HCT116 (cell line): ENCODE results near the gene SULT1E1. TPM values are rescaled to one million over a fixed set of nuclear protein-coding genes. Genes with fewer than 3 reads are reported as not detected.

ENCODE experiments used
- ATAC-seq: fragments of 200-7000 bp; cut with Tn5 transposase; 2 replicates; pipeline ENCODE4 v1.9.1; 2020; ENCODE audit warnings: mild to moderate bottlenecking, moderate library complexity
- BruUV-seq: library from RNA; stranded (reverse); fragments of 400-500 nt; replicated peaks from 2 replicates; lab custom pipeline; 2021; lab: Mats Ljungman, UMichigan
- CTCF ChIA-PET: fragments of 300-600 bp; sonication (Branson Sonifier 250); formaldehyde crosslinking; loops from one replicate; lab custom pipeline; 2021; ENCODE audit warnings: antibody characterized with exemption; lab: Charles Lee
- POLR2A ChIA-PET: fragments of 300-600, 350-600 bp; sonication (Branson Sonifier 250); formaldehyde crosslinking; loops from one replicate; lab custom pipeline; 2021; ENCODE audit warnings: antibody characterized with exemption; lab: Charles Lee
- RAD21 ChIA-PET, 2 experiments: fragments of 300-600 bp; sonication (Branson Sonifier 250); formaldehyde crosslinking; loops; one replicate each; lab custom pipeline; 2023; ENCODE audit warnings: low total read pairs in 2 of 2; ENCODE audit not compliant: uncharacterized antibody in 2 of 2, unreplicated experiment in 2 of 2, low non-redundant PET in 1 of 2; lab: Charles Lee
- DNase-seq: peaks from one replicate; pipeline ENCODE4 v3.0.0-alpha.2; 2010; ENCODE audit warnings: low read depth, low spot score
- H2AFZ ChIP-seq: fragments of 200-600 bp; shearing (Covaris generic), sonication (generic); 2 replicates; pipeline ENCODE4 v1.6.1; 2017; ENCODE audit warnings: low read depth, mixed run types, mixed read lengths, antibody characterized with exemption, low read length; ENCODE audit not compliant: poor library complexity, severe bottlenecking
- H3K27ac ChIP-seq: 2 replicates; pipeline ENCODE4 v1.5.1; 2012; ENCODE audit warnings: low read depth, low read length
- H3K27me3 ChIP-seq: fragments of 200-600 bp; sonication (generic); 2 replicates; pipeline ENCODE4 v1.6.1; 2016; ENCODE audit warnings: mixed run types, low read length, mixed read lengths; ENCODE audit not compliant: insufficient read depth
- H3K36me3 ChIP-seq, 2 experiments: fragments of 200-500 bp in 1 of 2; fragments of 200-600 bp in 1 of 2; sonication (Bioruptor generic) in 1 of 2; sonication (generic) in 1 of 2; 2 replicates each; pipeline versions ENCODE4 v1.5.1 to v1.6.1; 2014 to 2016; ENCODE audit warnings: low read length in 2 of 2, inconsistent platforms in 1 of 2, mixed read lengths in 1 of 2, mixed run types in 1 of 2; ENCODE audit not compliant: insufficient read depth in 2 of 2, control insufficient read depth in 1 of 2
- H3K4me1 ChIP-seq, 2 experiments: fragments of 200-600 bp in 1 of 2; sonication (generic) in 1 of 2; 2 replicates each; pipeline versions ENCODE4 v1.5.1 to v1.6.1; 2012 to 2017; ENCODE audit warnings: low read length in 2 of 2, inconsistent platforms in 1 of 2, mild to moderate bottlenecking in 1 of 2, mixed read lengths in 1 of 2, mixed run types in 1 of 2, moderate library complexity in 1 of 2; ENCODE audit not compliant: insufficient read depth in 2 of 2, control insufficient read depth in 1 of 2
- H3K4me2 ChIP-seq: fragments of 200-600 bp; sonication (generic); 2 replicates; pipeline ENCODE4 v1.6.1; 2017; ENCODE audit warnings: mixed run types, low read length, mixed read lengths
- H3K4me3 ChIP-seq, 2 experiments: fragments of 200-600 bp in 1 of 2; sonication (generic) in 1 of 2; replicated peaks in 1 of 2; 2 replicates each; pipeline ENCODE4 v1.5.1; 2011 to 2016; ENCODE audit warnings: low read length in 2 of 2, control low read depth in 1 of 2, low read depth in 1 of 2, mild to moderate bottlenecking in 1 of 2, mixed read lengths in 1 of 2, mixed run types in 1 of 2
- H3K79me2 ChIP-seq: fragments of 200-600 bp; sonication (generic); 2 replicates; pipeline ENCODE4 v1.6.1; 2017; ENCODE audit warnings: mild to moderate bottlenecking, mixed run types, low read length, moderate library complexity, mixed read lengths; ENCODE audit not compliant: insufficient read depth
- H3K9ac ChIP-seq: fragments of 200-600 bp; sonication (generic); 2 replicates; pipeline ENCODE4 v1.6.1; 2016; ENCODE audit warnings: low read length, mixed read lengths
- H3K9me2 ChIP-seq: fragments of 200-600 bp; sonication (generic), shearing (Covaris generic); 2 replicates; pipeline ENCODE4 v1.6.1; 2017; ENCODE audit warnings: mixed run types, mild to moderate bottlenecking, moderate library complexity; ENCODE audit not compliant: insufficient read depth
- H3K9me3 ChIP-seq, 2 experiments: fragments of 200-500 bp in 1 of 2; fragments of 200-600 bp in 1 of 2; sonication (Bioruptor generic) in 1 of 2; sonication (generic) in 1 of 2; 2 replicates each; pipeline ENCODE4 v1.6.1; 2014 to 2017; ENCODE audit warnings: low read length in 2 of 2, mixed read lengths in 2 of 2, inconsistent platforms in 1 of 2, low read depth in 1 of 2, mild to moderate bottlenecking in 1 of 2, mixed run types in 1 of 2, moderate library complexity in 1 of 2; ENCODE audit not compliant: control insufficient read depth in 1 of 2, insufficient read depth in 1 of 2
- H4K20me1 ChIP-seq: fragments of 200-600 bp; sonication (generic), shearing (Covaris generic); 2 replicates; pipeline ENCODE4 v1.6.1; 2017; ENCODE audit warnings: mixed run types, mild to moderate bottlenecking, moderate library complexity; ENCODE audit not compliant: insufficient read depth
- ATF3 ChIP-seq: IDR thresholded peaks from 2 replicates; pipeline ENCODE4 v1.6.1; 2012
- CBX3 ChIP-seq: IDR thresholded peaks from 2 replicates; pipeline ENCODE4 v1.6.1; 2012; ENCODE audit warnings: low read depth
- CEBPB ChIP-seq: IDR thresholded peaks from 2 replicates; pipeline ENCODE4 v1.6.1; 2012; ENCODE audit warnings: low read depth
- CTCF ChIP-seq, 3 experiments: fragments of 200-600 bp in 1 of 3; sonication (generic) in 1 of 3; IDR thresholded peaks in 2 of 3; conservative IDR thresholded peaks in 1 of 3; 2 replicates each; pipeline ENCODE4 v1.5.1; 2012 to 2017; ENCODE audit warnings: low read depth in 2 of 3, low read length in 2 of 3, antibody characterized with exemption in 1 of 3, borderline replicate concordance in 1 of 3, control low read depth in 1 of 3, mild to moderate bottlenecking in 1 of 3, mixed read lengths in 1 of 3, mixed run types in 1 of 3, moderate library complexity in 1 of 3; ENCODE audit not compliant: insufficient read depth in 1 of 3
- EGR1 ChIP-seq: IDR thresholded peaks from 2 replicates; pipeline ENCODE4 v1.6.1; 2012; ENCODE audit warnings: low read depth
- ELF1 ChIP-seq: IDR thresholded peaks from 2 replicates; pipeline ENCODE4 v1.6.1; 2012; ENCODE audit warnings: low read depth, borderline replicate concordance
- EZH2 ChIP-seq: fragments of 200-600 bp; sonication (generic); IDR thresholded peaks from 2 replicates; pipeline ENCODE4 v1.6.1; 2017; ENCODE audit warnings: antibody characterized with exemption, mixed run types
- EZH2phosphoT487 ChIP-seq: fragments of 200-600 bp; IDR thresholded peaks from 2 replicates; pipeline ENCODE4 v1.6.1; 2018; ENCODE audit warnings: antibody characterized with exemption, borderline replicate concordance
- MAX ChIP-seq: IDR thresholded peaks from 2 replicates; pipeline ENCODE4 v1.6.1; 2012
- POLR2A ChIP-seq: IDR thresholded peaks from 2 replicates; pipeline ENCODE4 v1.7.0; 2011; ENCODE audit warnings: borderline replicate concordance; ENCODE audit not compliant: insufficient read depth, insufficient read length; ENCODE audit errors: extremely low read depth
- POLR2AphosphoS5 ChIP-seq: IDR thresholded peaks from 2 replicates; pipeline ENCODE4 v1.6.1; 2011; ENCODE audit warnings: mild to moderate bottlenecking, low read depth, low read length, moderate library complexity
- SIN3A ChIP-seq: IDR thresholded peaks from 2 replicates; pipeline ENCODE4 v1.6.1; 2012; ENCODE audit warnings: low read depth
- SRF ChIP-seq: IDR thresholded peaks from 2 replicates; pipeline ENCODE4 v1.6.1; 2012; ENCODE audit warnings: low read depth
- TCF7L2 ChIP-seq: IDR thresholded peaks from 2 replicates; pipeline ENCODE4 v1.7.0; 2011; ENCODE audit warnings: borderline replicate concordance, inconsistent platforms; ENCODE audit not compliant: insufficient read depth, insufficient read length; ENCODE audit errors: extremely low read depth
- YY1 ChIP-seq: IDR thresholded peaks from 2 replicates; pipeline ENCODE4 v1.6.1; 2011; ENCODE audit warnings: low read length, low read depth, moderate library complexity, mild to moderate bottlenecking; ENCODE audit not compliant: insufficient replicate concordance; ENCODE audit errors: extremely low read depth
- ZBTB33 ChIP-seq: IDR thresholded peaks from 2 replicates; pipeline ENCODE4 v1.6.1; 2011; ENCODE audit warnings: mild to moderate bottlenecking, low read length, moderate library complexity; ENCODE audit not compliant: insufficient replicate concordance; ENCODE audit errors: extremely low read depth
- ZNF274 ChIP-seq: fragments of 200-500 bp; sonication (Bioruptor generic); IDR thresholded peaks from 2 replicates; pipeline ENCODE4 v1.6.1; 2014; ENCODE audit warnings: mild to moderate bottlenecking, low read depth, low read length, inconsistent platforms
- intact Hi-C: fragments of 100-400 bp; cut with micrococcal nuclease; formaldehyde crosslinking; loops from 2 replicates; pipeline ENCODE4 v1.10.0; 2022
- total RNA-seq: library from RNA; stranded (reverse); gene quantifications from one replicate; pipeline ENCODE4 v1.2.1, GENCODE V29; 2021; ENCODE audit not compliant: unreplicated experiment

SULT1E1 gene
- total RNA-seq, 1 experiment from 2014 or later = not detected

GRCh38 chr4:69877453-69877852, 17.5 kb upstream of the SULT1E1 start:
- no peak overlapping the region for H3K9ac ChIP-seq
- no peak overlapping the region for H3K27ac ChIP-seq
- POLR2A ChIA-PET = no interaction called here
- no peak for TF ChIP-seq CEBPB
- TF ChIP-seq EZH2phosphoT487 = no peak
- no peaks in the 10 kb centered on the region for H3K36me3 ChIP-seq
- no peaks in the 10 kb centered on the region for H4K20me1 ChIP-seq
- ATAC-seq (no peak), DNase-seq (no peak)
- H3K4me1 ChIP-seq = no peaks in the 10 kb centered on the region
- no peak overlapping the region for H2AFZ ChIP-seq
- CTCF ChIA-PET = no interaction called here
- H3K79me2 ChIP-seq = no peaks in the 10 kb centered on the region
- RAD21 ChIA-PET = no interaction called here
- no peaks in the 10 kb centered on the region for H3K9me3 ChIP-seq
- intact Hi-C loops = no loop called here
- no peaks in the 10 kb centered on the region for H3K27me3 ChIP-seq
- no TSS peak for BruUV-seq
- H3K4me2 ChIP-seq = no peak overlapping the region
- no peaks in the 10 kb centered on the region for H3K9me2 ChIP-seq
- no peak overlapping the region for H3K4me3 ChIP-seq

GRCh38 chr4:69876071-69876470, 16.1 kb upstream of the SULT1E1 start:
- H3K9ac ChIP-seq = no peak overlapping the region
- H3K36me3 ChIP-seq = no peaks in the 10 kb centered on the region
- H3K79me2 ChIP-seq = no peaks in the 10 kb centered on the region
- no peak for DNase-seq
- no TSS peak for BruUV-seq
- no peaks in the 10 kb centered on the region for H3K9me3 ChIP-seq
- H3K27me3 ChIP-seq = no peaks in the 10 kb centered on the region
- CTCF ChIA-PET = no interaction called here
- H4K20me1 ChIP-seq = no peaks in the 10 kb centered on the region
- TF ChIP-seq SIN3A (no peak), EZH2phosphoT487 (no peak), POLR2A (no peak), EGR1 (no peak), MAX (no peak), POLR2AphosphoS5 (no peak), ATF3 (no peak), TCF7L2 (no peak), EZH2 (no peak), SRF (no peak), CTCF (IDR thresholded peaks at IDR 0.05 in 2 of 3, conservative IDR thresholded peaks at IDR 0.05 in 1 of 3; ENCODE audit: borderline replicate concordance in 1 of 3, insufficient read depth in 1 of 3, low read depth in 2 of 3, low read length in 2 of 3) (no peak), ZBTB33 (no peak), ZNF274 (no peak), ELF1 (no peak), YY1 (no peak), CBX3 (no peak)
- POLR2A ChIA-PET = no interaction called here
- intact Hi-C loops = no loop called here
- no peaks in the 10 kb centered on the region for H3K4me1 ChIP-seq
- no peak overlapping the region for H3K4me2 ChIP-seq
- no peak overlapping the region for H3K27ac ChIP-seq
- no peak overlapping the region for H2AFZ ChIP-seq
- no peak for ATAC-seq
- no peak overlapping the region for H3K4me3 ChIP-seq
- RAD21 ChIA-PET = no interaction called here
- H3K9me2 ChIP-seq = no peaks in the 10 kb centered on the region
